ENCODE results near the gene DOCK1. TPM values are rescaled to one million over a fixed set of nuclear protein-coding genes. Genes with fewer than 3 reads are reported as not detected.

DOCK1 gene
- total RNA-seq, 1 donor from 2014 or later = 78.8 TPM

DNA sequence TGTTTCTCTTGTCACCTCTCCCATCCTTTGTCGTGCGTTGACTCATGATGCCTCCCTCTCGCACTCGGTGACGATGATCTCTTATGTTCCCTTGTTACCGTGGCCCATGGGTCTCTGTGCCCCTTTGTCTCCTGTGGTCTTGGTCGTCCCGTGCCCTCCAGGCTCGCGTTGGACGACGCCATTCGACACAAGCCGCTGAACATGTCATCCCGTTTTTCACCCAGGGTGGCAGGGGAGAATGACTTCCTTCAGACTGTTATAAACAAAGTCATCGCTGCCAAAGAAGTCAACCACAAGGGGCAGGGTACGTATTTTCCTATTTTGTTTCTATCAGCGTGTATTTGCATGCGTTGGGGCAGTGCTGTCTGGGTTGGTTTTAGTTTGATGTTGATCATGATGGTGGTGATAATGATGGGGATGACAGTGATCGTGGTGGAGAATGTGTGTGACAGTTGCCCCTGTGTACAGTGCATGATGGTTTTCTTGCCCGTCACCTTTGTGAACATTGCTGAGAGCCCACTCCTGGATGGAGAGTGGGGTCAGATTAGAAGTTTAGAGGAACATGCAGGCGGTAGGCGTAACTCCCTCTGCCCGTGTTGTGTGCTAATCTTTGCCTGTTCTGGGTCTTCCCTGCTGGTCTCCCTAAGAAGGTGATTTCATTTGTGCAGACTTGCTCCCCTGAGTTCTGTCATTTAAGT is 107.0 kb downstream of the DOCK1 start:
- DNase-seq = no peak

DNA sequence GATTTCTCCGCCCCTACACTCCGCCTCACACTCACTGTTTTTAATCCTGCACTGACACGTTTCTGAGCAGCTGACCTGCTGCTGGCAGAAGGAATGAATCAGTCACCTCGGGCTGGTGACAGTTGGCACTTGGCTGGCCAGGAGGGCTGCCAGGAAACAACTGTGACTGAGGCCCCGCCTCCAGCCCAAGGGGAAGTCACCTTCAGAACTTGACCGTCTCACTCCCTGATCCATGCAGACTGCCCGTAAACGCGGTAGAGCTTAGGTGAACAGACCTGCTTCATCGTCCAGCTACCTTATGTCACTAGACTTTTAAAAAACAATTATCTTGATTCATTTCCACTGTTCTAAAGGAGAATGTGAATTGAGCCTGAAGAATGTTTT is 107.5 kb downstream of the DOCK1 start:
- DNase-seq = peak; percentile 78

DNA sequence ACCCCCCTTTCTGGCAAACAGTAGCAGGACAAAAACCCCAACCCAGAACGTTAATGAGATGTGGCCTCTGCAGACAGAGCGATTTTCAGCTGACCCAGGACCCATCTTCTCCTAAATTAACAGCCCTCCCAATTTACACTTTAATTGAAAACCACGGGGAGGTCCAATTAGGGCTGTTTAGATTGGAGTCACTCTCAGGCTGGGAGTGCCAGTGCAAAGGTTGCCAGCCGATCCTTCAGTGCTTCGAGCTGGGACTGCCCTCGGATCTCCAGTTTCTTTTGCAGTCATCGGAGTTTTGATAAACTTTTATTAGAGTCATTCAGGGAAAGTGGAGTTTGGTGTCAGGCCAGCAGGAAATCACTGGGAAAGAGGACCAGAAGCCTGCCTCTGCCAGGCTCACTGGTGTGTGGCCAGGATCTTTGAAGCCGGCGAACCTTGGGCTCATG is 108.0 kb downstream of the DOCK1 start:
- no peak for DNase-seq

DNA sequence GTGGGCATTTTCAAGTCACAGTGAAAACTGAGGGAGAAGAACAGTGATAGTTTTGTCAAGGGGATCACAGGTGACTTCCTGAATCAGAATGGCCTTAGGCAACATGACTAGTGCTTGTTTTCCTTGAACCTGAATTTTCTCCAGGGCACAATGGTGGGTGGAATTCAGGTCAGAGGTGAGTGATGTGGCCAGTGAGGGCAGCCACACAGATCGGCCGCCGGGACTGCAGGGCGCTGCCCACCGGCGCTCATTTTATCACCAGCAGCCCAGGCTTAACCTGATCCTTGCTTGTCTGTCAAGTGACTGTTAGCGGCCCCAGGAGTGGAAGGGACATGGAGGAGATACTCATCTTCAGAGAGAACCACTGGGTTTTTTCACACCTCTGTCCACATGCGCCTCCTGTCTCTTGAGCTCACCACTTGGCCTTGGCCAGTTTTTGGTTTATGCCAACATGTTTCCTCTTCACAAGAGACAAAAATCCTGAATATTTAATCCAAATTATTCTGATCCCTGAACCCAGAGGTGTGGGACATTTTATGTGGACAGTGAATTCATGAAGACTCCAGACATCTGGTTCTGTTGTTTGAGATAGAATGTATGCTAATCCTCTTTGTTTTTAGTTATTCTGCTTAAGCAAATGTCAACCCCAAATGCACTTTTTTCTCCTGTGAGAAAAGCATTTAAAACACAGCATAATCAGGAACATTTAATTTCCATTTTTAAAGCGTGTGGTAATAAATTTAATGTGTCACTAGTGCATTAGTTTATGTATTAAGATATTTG is 108.7 kb downstream of the DOCK1 start:
- DNase-seq = no peak

DNA sequence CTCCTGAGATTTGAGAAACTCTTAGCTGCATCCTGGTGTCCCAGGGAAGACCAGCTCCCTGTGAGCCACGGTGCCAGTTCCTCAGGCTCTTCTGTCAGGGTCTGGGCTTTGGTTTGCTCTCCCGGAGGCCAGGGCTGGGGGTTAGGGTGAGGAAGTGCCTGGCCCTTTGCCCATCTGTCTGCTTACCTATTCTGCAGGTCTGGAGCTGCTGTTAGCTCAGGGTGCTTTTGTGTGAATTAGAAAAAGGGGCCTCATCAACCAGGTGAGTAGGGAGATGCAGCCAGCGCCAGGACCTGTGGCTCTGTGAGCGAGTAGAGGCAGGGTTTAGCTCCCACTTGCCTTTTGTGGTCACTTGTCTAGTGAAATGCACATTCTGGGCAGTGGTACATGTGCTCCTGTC is 109.4 kb downstream of the DOCK1 start:
- DNase-seq = no peak

DNA sequence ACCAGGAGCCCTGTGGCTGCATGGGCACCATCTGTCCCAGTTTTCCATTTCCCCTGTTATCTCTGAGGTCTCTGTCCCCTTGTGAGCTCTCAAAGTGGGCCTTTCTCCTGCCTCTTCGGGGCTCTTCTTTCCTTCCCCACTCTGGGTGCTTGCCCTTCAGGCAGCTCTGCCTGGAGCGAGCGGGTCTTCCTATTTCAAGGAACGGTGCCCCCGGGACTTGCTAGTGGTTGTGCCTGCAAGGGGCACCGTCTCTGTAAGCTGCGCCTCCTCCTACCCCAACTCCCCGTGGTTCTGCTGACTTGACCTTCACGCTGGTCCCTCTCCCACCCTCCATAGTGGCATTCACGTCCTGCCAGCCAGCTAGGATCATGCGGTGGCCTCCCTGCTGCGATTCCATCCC is 110.1 kb downstream of the DOCK1 start:
- no peak for DNase-seq

DNA sequence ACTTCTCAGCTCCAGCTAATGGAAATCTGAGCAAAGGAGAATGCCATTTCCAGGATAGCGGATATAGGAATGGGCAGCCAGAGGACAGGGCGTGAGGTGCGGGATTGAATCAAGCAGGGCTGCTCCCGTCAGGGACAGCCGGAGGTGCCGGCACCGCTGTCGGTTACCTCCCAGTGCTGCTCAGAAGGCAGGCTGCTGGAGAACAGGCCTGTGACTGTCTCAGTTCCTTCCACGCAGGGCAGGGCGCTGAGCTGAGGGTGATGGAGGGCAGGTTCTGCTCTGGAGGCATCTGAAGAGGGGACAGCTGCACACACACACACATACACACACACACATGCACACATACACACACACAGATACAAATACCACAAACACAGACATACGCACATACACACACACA is 111.1 kb downstream of the DOCK1 start:
- DNase-seq = no peak

DNA sequence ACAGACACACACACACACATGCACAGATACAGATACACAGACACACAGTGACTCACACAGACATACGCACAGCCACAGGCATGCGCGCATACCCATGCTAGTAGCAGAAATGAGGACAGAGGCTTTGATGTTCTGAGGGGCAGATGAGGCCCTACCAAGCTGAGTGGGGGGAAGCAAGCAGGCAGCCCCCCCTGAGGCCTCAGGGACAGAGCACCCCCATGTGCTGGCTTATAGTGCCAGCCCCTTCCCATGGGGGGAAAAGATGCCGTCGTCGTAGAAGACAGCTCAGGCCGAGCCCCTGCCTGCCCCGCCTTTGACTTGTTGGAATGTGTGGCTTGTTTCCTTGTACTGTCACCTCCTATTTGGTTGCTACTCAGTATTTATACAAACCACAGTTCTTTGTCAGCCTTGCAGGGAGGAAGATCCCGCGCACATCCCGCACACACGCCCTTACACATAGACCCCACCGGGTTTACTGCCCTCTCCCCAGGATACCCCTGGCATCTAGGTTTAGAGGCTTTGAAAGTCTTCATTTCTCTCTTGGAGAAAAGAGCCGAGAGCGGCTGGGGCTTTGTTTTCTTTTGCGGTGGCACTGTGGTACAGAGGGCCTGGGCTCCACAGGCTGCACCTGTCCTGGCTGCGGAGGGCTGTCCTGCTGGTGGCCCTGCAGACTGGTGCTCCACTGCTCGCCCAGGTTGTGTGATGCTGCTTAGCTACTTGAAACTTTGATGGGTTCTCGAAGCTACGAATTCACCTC is 112.5 kb downstream of the DOCK1 start:
- no peak for DNase-seq

DNA sequence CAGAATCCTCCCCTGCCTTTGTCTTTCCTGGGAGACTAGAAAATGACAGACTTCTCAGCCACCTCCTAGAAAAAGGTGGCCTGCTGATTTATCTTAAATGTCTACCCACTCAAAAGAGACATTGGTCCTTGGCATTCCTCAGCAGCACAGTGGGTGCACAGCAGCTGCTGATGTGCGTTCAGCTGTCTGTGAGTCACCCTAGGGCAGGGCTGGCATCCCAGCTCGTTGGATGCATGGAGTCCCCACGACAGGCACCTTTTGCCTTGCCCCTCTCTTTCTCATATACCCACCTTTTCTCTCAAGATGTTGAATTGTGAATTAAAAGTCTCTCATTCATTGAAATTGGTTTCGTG is 113.0 kb downstream of the DOCK1 start:
- DNase-seq = no peak

DNA sequence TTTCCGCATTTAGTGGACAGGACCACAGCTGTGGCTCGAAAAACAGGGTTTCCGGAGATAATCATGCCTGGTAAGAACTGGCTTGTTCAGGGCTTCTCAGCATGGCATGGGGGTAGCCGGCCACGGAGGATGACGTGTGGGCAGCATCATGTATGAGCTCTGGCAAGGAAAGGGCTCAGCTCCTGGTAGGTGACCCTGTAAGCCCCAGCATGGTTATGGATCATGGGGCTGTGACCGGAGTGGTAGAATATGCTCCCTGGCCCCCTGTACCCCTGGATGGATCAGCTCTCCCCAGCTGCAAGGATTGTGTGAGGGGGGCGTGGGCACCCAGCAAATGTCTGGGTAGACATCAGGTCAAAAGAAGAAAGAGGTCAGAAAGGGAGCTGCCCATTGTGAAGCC is 113.5 kb downstream of the DOCK1 start:
- DNase-seq = no peak

DNA sequence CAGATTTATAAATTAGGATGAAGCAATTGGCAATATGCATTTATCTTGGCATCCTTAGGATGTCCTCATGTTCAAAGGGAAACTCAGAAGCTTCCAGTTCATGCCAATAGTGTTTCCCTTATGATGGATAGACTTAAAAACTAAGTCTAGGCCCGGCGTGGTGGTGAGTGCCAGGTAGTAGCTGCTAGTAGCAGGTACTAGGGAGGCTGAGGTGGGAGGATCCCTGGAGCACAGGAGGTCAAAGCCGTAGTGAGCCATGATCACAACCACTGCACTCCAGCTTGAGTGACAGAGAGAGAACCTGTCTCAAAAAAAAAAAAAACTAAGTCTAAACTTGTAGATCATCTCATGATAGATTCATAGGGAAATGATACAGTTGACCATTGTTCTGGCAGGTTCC is 115.0 kb downstream of the DOCK1 start:
- DNase-seq = no peak

DNA sequence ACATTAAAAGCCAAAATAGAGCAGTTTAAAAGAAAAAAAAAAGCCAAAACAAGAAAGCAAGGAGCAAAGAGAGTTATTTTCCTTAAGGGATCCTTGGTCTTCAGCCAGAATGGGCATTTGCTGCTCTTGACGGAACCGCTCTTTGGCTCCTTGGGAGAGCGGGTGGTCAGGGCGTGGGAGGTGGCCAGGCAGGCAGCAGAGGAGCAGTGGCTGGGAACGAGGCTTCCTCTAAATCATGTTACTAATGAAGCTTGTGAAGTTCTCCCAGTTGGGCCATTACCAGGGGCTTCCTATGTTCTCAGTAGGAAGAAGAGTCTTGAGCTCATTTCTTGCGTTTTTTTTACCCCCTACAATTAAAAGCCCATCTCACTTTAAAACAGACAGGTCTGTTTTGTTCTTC is 116.6 kb downstream of the DOCK1 start:
- DNase-seq = no peak

DNA sequence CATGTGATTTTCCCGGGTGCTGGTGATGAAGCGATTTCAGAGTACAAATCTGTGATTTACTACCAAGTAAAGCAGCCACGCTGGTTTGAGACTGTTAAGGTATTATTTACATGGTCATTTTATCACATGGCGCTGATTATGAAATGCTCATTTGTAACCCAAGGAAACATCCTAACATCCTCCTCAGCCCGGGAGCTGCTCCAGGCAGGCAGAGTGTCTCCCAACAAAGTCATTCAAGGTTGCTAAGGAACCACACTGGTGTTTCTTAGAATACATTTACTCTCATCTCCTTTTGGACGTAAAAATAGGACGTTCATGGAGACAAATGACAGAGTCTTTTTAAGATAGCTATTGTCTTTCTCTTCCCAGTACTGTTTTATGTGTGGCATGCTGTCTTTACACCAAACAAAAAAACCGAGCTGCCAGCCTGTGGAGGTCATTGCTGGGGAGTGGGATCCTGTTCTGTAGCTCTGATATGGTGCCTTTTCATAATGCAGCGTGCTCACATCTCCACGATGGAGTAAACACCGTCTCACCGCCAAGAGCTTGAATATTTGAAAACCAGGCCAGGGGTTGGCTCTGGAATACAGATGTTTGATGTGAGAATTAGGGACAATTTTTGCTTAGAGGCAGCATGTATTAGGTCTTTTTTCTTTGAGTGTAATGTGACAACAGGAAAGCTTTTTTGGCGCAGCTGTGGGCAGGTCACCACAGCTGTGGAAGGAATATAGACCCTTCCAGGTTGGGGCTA is 119.6 kb downstream of the DOCK1 start:
- no peak for DNase-seq

DNA sequence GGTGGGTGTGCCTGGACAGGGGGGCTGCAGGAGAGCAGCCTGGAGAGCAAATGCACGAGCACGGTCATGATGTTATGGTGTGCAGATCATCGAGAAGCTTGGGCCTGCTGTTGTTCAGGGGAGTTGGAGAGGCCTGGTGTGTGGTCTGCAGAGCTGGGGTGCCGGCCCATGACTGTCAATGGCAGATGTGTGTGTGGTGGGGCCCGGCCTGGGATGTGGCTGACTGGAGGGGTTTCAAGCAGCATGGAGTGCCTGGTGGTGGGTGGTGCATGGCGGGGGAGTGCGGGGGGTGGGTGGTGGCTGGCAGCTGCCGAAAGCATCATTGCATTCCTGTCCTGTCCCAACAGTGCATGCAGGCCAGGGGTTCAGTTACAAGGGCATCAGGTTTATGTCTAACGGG is 122.6 kb downstream of the DOCK1 start:
- peak; percentile 32 for DNase-seq

DNA sequence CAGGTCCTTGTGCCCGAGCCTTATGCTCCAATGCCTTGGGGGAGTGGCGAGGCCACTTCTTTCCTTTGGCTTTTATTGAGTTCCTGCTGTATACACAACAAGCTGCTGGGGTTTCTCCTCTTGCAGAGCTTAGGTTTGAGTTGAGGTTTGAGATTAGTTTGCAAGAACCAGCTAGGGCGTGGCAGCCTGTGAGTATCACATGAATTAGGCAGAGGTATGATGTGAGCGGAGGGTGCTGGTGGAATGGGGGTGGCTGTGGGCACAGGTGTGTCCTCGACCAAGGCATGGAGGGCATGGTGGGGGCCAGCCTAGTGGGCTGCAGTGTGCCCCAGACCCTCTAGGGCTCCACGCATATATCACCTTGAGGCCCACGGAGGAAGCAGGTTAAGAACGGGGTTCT is 123.3 kb downstream of the DOCK1 start:
- DNase-seq = no peak

DNA sequence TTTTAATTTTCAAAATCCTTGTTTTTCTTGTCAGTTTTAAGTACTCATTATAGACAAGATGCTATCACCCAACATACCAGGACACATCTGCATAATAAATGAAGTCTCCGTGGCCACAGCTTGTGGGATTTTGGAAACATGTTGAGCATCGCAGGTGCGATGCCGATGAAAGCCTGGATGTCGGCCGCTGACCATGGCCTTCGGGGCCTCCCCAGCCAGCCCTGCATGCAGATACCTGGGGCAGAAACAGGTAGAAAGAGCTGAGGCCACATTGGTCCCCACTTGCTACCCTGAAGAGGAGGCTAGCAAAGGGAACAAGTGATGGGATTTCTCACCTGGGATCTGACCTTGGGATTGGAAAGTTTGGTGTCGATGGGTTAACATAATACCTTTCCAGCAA is 123.8 kb downstream of the DOCK1 start:
- no peak for DNase-seq

DNA sequence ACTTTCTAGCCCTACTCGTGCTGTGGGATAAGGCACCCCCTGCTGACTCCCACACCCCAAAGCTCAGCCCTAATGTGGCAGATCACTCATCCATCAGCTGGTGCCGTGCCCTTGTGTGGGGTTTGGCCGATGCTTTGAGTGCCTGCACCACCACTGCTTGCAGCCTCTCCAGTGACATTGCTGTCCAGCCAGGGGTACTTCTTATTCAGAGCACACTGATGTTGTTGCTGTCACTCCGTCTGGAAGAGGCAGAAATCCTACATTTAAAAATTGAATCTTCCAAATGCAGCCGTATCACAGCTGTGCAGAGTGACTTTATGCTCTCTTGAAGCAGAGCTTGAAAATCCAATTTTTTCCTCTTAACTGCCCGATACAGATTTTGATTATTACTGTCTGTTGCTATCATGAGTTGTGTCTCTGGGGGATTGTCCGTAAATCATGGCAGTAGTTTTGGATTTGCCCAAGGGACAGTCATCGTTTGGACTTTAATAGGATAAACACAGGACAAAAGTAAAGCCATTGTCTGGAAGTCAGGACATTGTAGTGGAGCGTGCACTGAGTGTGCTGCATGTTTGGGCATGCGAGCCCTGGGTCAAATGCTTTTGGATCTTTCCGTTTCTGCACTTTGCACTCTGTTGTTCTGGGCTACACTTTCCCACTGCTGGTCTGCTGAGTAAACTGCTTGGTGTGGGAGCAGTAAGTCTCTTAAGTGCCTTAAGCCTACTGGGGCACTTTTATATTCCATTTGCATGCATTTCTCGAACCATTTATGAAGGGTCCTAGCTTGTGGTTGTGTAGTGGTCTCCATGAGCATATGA is 128.2 kb downstream of the DOCK1 start:
- DNase-seq = no peak

DNA sequence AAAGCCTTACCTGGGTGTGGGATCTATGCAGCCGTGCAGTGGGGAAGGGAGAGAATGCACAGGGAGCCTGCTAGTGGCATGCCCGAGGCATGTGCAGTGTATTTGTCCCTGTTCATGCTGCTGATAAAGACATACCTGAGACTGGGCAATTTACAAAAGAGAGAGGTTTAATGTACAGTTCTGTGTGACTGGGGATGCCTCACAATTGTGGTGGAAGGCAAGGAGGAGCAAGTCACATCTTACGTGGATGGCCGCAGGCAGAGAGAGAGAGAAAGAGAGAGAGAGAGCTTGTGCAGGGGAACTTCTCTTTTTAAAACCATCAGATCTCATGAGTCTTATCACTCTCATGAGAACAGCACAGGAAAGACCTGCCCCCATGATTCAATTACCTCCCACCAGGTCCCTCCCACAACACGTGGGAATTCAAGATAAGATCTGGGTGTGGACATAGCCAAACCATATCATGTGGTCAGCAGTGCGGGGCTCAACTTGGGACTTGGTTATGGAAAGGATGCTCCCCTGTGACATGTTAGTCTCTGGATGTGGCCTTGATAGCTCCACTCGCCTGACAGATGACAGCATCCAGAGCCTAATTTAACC is 128.9 kb downstream of the DOCK1 start:
- no peak for DNase-seq

DNA sequence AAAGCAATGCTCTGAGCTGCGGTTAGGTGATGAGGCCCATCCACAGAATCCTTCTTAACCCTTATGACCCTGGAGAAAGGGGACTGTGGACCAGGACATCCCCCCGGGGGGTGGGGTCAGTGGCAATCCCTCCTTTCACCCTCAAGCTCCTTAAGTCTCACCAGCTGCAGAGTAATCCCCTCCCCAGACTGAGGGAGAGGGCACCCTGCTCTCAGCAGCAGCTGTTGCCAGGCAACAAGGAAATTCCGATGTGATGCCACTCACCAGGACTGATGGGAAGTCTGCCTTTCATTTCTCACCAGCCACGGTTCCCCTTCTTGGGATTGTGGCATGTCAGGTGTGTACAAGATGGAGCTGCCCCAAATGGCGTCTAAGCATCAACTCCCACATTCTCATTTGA is 129.6 kb downstream of the DOCK1 start:
- no peak for DNase-seq

DNA sequence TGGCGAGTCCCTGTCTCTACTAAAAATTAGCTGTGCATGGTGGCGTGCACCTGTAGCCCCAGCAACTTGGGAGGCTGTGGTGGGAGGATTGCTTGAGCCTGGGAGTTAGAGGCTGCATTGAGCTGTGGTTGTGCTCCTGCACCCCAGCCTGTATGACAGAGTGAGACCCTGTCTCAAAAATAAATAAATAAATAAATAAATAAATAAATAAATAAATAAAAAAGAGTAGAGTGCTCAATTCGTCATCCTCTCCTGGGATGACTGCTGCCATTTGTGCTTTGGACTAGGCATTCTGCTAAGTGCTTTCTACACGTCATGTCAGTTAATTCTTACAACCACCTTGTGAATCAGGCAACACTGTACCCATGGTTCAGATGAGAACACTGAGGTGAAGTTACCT is 130.6 kb downstream of the DOCK1 start:
- DNase-seq = no peak

DNA sequence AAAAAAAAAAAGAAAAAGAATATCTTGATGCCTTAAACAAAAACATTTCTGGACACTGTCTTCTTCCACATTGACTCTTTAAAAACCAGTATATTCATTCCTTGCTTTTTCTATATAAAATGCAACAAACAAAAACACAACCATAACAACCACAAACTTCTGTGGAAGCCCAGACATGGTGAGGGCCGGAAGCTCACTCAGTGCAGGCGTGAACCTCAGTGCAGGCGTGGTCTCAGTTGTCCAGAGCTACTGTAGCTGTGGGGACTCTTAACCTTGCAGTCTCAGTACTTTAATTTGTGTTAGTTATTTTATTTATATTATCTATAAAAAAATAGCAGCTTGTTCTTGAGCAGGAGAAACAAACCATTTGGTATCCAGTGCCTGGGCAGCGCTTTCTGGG is 131.8 kb downstream of the DOCK1 start:
- DNase-seq = no peak

All from tongue (tissue), 2 donors.